Fibroblast of peridontal ligament (primary cell): Measurements from ENCODE around the gene DLG4.

Experiments
- DNase-seq: peaks from one replicate; pipeline ENCODE4 v3.0.0-alpha.2; 2010; ENCODE audit errors: extremely low read depth

DLG4 gene

GRCh38 chr17:7156342-7156940 is 63.2 kb downstream of the DLG4 start:
- DNase-seq = no peak

- no peak for DNase-seq
Measured at GRCh38 chr17:7147772-7148171, 71.9 kb downstream of the DLG4 start.

GRCh38 chr17:7146115-7146514 is 73.5 kb downstream of the DLG4 start:
- no peak for DNase-seq

- no peak for DNase-seq
Measured at GRCh38 chr17:7144213-7144612, 75.4 kb downstream of the DLG4 start.

DNA sequence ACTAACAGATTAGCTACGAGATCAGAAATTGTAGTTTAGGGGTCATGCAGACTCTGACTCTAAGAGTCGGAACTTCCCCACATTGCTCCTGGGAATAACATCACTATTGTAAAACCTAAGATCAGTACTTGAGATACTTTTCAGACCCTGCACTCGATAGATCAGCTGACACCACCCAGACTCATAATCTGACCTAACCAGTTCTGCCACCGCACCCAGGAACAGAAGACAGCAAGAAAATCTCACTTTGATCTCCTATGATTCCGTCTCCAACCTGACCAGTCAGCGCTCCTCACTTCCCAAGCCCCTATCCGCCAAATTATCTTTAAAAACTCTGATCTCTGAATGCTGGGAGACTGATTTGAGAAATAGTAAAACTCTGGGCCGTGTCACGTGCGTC is 77.8 kb downstream of the DLG4 start:
- DNase-seq = no peak

GRCh38 chr17:7139400-7139799 is 80.2 kb downstream of the DLG4 start:
- DNase-seq = no peak

GRCh38 chr17:7138800-7139381 is 80.7 kb downstream of the DLG4 start:
- no peak for DNase-seq

DNA sequence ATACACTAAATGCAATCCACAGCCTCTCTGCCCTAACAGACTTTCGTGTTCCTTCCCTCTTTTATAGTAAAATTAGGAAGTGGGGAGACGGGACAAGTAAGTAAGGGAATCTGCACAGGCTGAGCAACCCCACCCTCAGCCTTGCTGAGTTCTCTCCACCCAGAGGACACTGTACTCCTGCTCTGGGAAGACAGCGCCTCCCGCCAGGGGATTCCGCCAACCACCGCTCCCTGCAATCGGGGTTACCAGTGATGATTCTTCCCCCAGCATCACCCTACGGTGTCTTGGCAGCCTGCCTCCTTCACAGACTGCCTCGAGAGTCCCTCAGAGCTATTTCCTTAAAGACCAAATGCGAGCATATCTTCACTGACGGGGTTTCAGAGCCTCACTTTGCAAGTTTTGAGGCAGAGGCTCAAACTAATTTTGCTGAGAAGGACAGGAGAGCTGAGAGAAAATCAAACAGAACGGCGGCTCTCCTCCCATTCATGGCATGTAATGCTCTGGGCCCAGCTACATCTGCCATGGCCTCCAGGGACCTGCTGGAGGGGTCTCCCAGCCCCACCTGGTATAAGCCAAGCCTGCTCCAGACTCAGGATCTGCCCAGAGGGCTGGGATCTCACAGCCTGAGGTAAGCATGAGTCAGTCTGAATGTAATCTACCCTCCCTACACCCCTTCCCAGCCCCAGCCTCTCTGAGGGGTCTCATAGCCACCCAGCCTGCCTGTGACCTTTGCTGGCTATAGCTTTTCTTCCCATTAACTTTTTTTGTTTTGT is 82.3 kb downstream of the DLG4 start:
- no peak for DNase-seq
